Hepatic stellate cell (primary cell): ENCODE data around the gene ZNF586.
"Not testable (repeated sequence)": the region's sequence is repeated elsewhere in the genome, so short reads cannot be mapped to it uniquely, and the experiment has no call there.

Experiments
- DNase-seq: peaks from one replicate; pipeline ENCODE4 v3.0.0; 2011; ENCODE audit warnings: low spot score

The ZNF586 gene

GRCh38 chr19:57796580-57796979, 27.1 kb downstream of the ZNF586 start:
- not testable (repeated sequence) for DNase-seq

GRCh38 chr19:57800696-57801095, 31.2 kb downstream of the ZNF586 start:
- DNase-seq: no peak

DNA sequence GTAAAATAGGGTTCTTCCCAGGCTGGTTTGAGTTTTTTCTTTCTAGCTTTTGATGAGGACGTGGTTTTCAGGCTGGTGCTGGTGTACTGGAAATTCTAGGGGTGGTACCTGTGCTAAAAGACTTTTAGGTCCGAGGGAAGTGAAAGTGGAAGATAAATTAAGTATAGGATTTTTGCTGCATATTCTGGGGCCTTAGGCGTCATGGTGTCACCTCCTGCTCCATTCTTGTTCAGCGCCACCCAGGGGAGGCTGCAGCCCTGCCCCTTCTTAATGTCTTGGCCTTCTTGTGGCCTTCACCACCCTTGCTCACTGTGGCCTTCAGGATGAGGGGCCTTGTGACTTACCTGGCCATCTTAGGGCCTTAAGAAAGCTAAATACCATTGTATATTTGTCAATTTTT, 32.8 kb downstream of the ZNF586 start:
- DNase-seq: no peak

- DNase-seq: no peak
Observed at GRCh38 chr19:57803265-57803593, 33.8 kb downstream of the ZNF586 start.

- DNase-seq: peak; percentile 53
Observed at GRCh38 chr19:57803594-57804325, 34.3 kb downstream of the ZNF586 start.

DNA sequence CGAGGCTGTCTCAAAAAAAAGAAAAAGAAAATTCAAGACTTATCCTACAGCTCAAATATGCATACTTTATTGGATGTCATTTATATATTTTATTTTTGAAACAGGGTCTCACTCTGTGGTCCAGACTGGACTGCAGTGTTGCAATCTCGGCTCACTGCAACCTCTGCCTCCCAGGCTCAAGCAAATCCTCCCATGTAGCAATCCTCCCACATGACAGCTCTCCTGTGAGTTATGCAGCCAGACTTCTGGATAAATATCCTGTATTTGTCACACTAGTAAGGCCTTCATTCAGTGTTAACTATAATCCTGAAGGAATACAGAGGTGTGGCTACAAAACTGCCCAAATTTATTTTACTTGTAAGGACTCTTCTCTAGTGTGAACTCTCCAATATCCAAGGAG, 38.1 kb downstream of the ZNF586 start:
- no peak for DNase-seq

- not testable (repeated sequence) for DNase-seq
Observed at GRCh38 chr19:57810410-57811295, 41.2 kb downstream of the ZNF586 start.

GRCh38 chr19:57812226-57812625, 42.8 kb downstream of the ZNF586 start:
- DNase-seq: no peak

GRCh38 chr19:57812975-57813820, 43.7 kb downstream of the ZNF586 start:
- not testable (repeated sequence) for DNase-seq

DNA sequence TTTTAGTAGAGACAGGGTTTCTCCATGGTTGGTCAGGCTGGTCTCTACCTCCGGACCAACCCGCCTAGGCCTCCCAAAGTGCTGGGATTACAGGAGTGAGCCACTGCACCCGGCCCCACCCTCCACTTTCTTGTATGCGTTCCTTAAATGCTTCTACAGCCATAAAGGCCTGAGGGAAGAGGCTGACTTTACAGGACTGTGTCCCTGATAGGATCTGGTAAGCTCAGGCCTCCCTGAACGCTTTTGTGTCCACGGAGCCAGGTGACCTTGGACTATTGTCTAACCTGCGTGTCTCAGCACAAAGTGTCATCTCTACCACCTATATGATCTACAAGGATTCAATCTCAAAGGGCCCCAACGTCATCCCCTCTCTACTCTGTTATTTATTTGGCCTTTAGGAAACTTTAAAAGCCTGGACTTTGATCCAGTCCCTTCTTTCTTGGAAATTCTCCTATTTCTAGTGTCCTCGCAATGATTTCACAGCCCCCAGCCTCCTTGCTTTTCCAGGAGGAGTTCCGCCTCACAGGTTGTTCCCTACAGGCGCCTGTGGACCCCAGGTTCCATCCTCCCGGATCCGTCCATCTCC, 44.5 kb downstream of the ZNF586 start:
- DNase-seq: no peak

- peak; percentile 92 for DNase-seq
Observed at GRCh38 chr19:57814505-57815246, 45.2 kb downstream of the ZNF586 start, which contains the start of gene ZNF552. TSS of gene ZNF552 (minus strand) at chr19:57814913. CDS start at chr19:57814743, 170 bp downstream.

- no peak for DNase-seq
Observed at GRCh38 chr19:57815247-57816075, 46.0 kb downstream of the ZNF586 start.

DNA sequence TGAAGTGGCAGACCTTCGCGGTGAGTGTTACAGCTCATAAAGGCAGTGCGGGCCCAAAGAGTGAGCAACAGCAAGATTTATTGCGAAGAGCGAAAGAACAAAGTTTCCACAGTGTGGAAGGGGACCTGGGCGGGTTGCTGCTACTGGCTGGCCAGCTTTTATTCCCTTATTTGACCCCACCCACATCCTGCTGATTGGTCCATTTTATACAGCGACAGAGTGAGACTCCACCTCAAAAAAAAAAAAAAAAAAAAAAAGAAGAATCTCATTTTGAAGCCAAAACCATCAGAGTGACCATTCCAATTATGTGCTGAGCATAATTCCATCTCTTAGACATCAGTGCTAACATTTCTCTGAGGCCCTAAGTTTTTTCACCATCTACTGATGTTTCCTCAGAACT, 47.2 kb downstream of the ZNF586 start:
- no peak for DNase-seq

GRCh38 chr19:57817976-57818375, 48.5 kb downstream of the ZNF586 start:
- no peak for DNase-seq

GRCh38 chr19:57818378-57818777, 48.9 kb downstream of the ZNF586 start:
- no peak for DNase-seq

- DNase-seq: peak; percentile 96
Observed at GRCh38 chr19:57819475-57820148, 50.1 kb downstream of the ZNF586 start.

DNA sequence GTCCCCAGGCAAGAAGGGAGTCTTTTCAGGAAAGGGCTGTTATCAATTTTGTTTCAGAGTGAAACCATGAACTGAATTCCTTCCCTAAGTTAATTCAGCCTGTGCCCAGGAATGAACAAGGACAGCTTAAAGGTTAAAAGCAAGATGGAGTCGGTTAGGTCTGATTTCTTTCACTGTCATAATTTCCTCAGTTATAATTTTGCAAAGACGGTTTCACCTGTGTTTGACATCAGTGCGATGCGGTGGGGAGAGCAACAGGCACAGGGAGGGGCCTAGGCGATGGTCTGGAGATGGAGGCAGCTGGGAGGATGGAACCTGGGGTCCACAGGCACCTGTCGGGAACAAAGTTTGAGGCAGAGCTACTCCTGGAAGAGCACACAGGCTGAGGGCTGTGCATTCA, 51.1 kb downstream of the ZNF586 start:
- DNase-seq: no peak

GRCh38 chr19:57821095-57821494, 51.6 kb downstream of the ZNF586 start:
- DNase-seq: not testable (repeated sequence)

GRCh38 chr19:57821501-57821900, 52.0 kb downstream of the ZNF586 start:
- not testable (repeated sequence) for DNase-seq

DNA sequence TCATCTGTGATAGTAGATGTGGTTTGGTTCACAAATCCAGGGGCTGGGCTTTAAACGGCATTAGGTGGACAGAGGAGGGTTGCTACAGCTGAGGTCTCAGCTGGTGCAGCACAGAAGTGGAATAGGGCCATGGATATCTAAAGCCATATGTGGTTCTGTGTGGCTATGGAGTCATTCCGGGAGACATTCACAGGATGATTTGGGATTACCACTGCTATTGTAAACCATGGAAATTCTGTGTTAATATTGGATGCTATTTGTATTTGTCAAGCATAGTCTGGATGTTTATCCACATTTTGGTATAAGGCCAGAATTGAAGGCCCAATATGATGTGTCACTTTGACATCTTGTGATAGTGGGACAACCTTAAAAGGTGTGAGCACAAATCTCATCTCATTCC, 53.7 kb downstream of the ZNF586 start:
- not testable (repeated sequence) for DNase-seq
